HCT116 (cell line): ENCODE measurements around the gene DPF3.

Experiments used
- POLR2A ChIP-seq: IDR thresholded peaks from 2 replicates; pipeline ENCODE4 v1.7.0; 2011; ENCODE audit warnings: borderline replicate concordance; ENCODE audit not compliant: insufficient read depth, insufficient read length; ENCODE audit errors: extremely low read depth
- TF ChIP-seq, protein P1 (sequence below), 3 experiments: fragments of 200-600 bp in 1 of 3; sonication (generic) in 1 of 3; IDR thresholded peaks in 2 of 3; conservative IDR thresholded peaks in 1 of 3; 2 replicates each; pipeline ENCODE4 v1.5.1; 2012 to 2017; ENCODE audit warnings: low read depth in 2 of 3, low read length in 2 of 3, antibody characterized with exemption in 1 of 3, borderline replicate concordance in 1 of 3, control low read depth in 1 of 3, mild to moderate bottlenecking in 1 of 3, mixed read lengths in 1 of 3, mixed run types in 1 of 3, moderate library complexity in 1 of 3; ENCODE audit not compliant: insufficient read depth in 1 of 3
- TF ChIP-seq, protein P2 (sequence below): IDR thresholded peaks from 2 replicates; pipeline ENCODE4 v1.6.1; 2012

DNA sequence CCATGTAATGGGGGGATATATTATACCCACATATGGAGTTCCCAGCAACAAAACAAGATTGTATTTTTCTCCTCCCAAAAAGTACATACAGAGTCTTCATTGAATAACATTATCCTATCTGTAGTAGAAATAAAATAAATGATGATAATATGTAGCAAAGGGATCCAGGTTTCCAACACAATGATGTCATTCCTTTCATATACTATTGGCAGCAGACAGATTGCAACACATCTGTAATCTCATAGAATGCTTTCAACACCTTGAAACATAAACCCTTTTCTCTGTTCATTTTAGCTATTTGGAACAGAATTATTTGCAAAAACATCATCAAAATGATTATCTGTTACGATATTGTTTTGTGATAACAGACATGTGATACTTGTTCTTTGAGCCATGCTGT lies 317.6 kb downstream of the DPF3 start:
- TF ChIP-seq, protein P1, sequence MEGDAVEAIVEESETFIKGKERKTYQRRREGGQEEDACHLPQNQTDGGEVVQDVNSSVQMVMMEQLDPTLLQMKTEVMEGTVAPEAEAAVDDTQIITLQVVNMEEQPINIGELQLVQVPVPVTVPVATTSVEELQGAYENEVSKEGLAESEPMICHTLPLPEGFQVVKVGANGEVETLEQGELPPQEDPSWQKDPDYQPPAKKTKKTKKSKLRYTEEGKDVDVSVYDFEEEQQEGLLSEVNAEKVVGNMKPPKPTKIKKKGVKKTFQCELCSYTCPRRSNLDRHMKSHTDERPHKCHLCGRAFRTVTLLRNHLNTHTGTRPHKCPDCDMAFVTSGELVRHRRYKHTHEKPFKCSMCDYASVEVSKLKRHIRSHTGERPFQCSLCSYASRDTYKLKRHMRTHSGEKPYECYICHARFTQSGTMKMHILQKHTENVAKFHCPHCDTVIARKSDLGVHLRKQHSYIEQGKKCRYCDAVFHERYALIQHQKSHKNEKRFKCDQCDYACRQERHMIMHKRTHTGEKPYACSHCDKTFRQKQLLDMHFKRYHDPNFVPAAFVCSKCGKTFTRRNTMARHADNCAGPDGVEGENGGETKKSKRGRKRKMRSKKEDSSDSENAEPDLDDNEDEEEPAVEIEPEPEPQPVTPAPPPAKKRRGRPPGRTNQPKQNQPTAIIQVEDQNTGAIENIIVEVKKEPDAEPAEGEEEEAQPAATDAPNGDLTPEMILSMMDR (IDR thresholded peaks at IDR 0.05 in 2 of 3, conservative IDR thresholded peaks at IDR 0.05 in 1 of 3; ENCODE audit: borderline replicate concordance in 1 of 3, insufficient read depth in 1 of 3, low read depth in 2 of 3, low read length in 2 of 3) = no peak
- no peak for TF ChIP-seq POLR2A
- TF ChIP-seq, protein P2, sequence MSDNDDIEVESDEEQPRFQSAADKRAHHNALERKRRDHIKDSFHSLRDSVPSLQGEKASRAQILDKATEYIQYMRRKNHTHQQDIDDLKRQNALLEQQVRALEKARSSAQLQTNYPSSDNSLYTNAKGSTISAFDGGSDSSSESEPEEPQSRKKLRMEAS = no peak
